DMS79 treated with DMSO at 0.1 percent for 48 hours (cell line): ENCODE data around the gene STAT3.
"Not testable (repeated sequence)": the region's sequence is repeated elsewhere in the genome, so short reads cannot be mapped to it uniquely, and the experiment has no call there.

ENCODE experiments used
- DNase-seq: peaks from one replicate; lab custom pipeline; 2025; lab: John Stamatoyannopoulos, UW

STAT3 gene

GRCh38 chr17:42388381-42389134 lies at the start of gene STAT3:
Gene STAT3, minus strand, starts transcription at chr17:42388442. Its CDS starts 39,926 bp downstream, at chr17:42348516.
- DNase-seq = peak; percentile 99

- no peak for DNase-seq
These were observed 48.1 kb upstream of the STAT3 start for GRCh38 chr17:42436391-42436790.

GRCh38 chr17:42431758-42432161 lies 43.5 kb upstream of the STAT3 start:
- no peak for DNase-seq

- DNase-seq = no peak
These were observed 41.6 kb upstream of the STAT3 start for GRCh38 chr17:42429726-42430447.

- no peak for DNase-seq
These were observed 40.1 kb upstream of the STAT3 start for GRCh38 chr17:42428141-42428944.

- DNase-seq = no peak
These were observed 36.9 kb upstream of the STAT3 start for GRCh38 chr17:42424991-42425610.

- DNase-seq = no peak
These were observed 35.5 kb upstream of the STAT3 start for GRCh38 chr17:42423766-42424165.

- peak; percentile 76 for DNase-seq
These were observed 34.9 kb upstream of the STAT3 start, which contains the start of gene CAVIN1 for GRCh38 chr17:42422958-42423712. Gene CAVIN1, minus strand, starts transcription at chr17:42423256. Its CDS starts 159 bp downstream, at chr17:42423097.

- peak; percentile 8 for DNase-seq
These were observed 34.2 kb upstream of the STAT3 start for GRCh38 chr17:42422412-42422957.

GRCh38 chr17:42421507-42422338 lies 33.5 kb upstream of the STAT3 start:
- no peak for DNase-seq

- no peak for DNase-seq
These were observed 32.9 kb upstream of the STAT3 start for GRCh38 chr17:42421136-42421506.

- DNase-seq = not testable (repeated sequence)
These were observed 29.7 kb upstream of the STAT3 start for GRCh38 chr17:42417981-42418380.

- DNase-seq = no peak
These were observed 26.6 kb upstream of the STAT3 start for GRCh38 chr17:42414704-42415409.

- no peak for DNase-seq
These were observed 25.3 kb upstream of the STAT3 start for GRCh38 chr17:42413464-42414040.

GRCh38 chr17:42411905-42412679 lies 23.9 kb upstream of the STAT3 start:
- DNase-seq = no peak

GRCh38 chr17:42411361-42411760 lies 23.1 kb upstream of the STAT3 start:
- no peak for DNase-seq

- no peak for DNase-seq
These were observed 22.1 kb upstream of the STAT3 start for GRCh38 chr17:42410319-42410685.
